DOHH2 (cell line): ENCODE measurements around the gene RNF141.

Experiments used
- EZH2phosphoT487 ChIP-seq: fragments of 200-600 bp; sonication (generic); IDR thresholded peaks from 2 replicates; pipeline ENCODE4 v1.6.1; 2017; ENCODE audit warnings: borderline replicate concordance, mild to moderate bottlenecking, antibody characterized with exemption, low read length, moderate library complexity, mixed read lengths
- TF ChIP-seq, protein P1 (sequence below): fragments of 200-600 bp; sonication (generic); IDR thresholded peaks from one replicate; pipeline ENCODE4 v1.5.1; 2014; ENCODE audit warnings: antibody characterized with exemption, mild to moderate bottlenecking, low read depth, low read length; ENCODE audit not compliant: poor library complexity, severe bottlenecking

DNA sequence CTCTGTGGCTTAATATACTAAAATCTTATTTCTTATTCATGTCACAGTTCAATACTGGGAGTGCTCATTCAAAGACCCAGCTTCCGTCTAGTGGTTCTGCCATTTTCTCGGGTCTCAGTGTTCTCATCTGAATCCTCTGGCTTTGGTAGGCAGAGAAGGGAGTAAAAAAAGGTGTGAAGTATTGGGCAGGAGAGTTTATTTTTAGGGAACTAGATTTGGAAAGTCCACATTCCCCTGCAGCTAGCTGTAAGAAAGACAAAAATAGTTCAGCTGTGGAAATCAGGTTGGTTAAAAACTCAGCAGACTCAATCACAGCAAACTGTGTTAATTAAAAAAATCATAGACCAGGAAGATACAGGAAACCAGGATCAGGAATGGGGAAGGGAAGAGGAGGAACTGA, 31.5 kb upstream of the RNF141 start:
- TF ChIP-seq, protein P1, sequence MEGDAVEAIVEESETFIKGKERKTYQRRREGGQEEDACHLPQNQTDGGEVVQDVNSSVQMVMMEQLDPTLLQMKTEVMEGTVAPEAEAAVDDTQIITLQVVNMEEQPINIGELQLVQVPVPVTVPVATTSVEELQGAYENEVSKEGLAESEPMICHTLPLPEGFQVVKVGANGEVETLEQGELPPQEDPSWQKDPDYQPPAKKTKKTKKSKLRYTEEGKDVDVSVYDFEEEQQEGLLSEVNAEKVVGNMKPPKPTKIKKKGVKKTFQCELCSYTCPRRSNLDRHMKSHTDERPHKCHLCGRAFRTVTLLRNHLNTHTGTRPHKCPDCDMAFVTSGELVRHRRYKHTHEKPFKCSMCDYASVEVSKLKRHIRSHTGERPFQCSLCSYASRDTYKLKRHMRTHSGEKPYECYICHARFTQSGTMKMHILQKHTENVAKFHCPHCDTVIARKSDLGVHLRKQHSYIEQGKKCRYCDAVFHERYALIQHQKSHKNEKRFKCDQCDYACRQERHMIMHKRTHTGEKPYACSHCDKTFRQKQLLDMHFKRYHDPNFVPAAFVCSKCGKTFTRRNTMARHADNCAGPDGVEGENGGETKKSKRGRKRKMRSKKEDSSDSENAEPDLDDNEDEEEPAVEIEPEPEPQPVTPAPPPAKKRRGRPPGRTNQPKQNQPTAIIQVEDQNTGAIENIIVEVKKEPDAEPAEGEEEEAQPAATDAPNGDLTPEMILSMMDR, result no peak
- TF ChIP-seq EZH2phosphoT487, result no peak
